SK-N-SH (cell line): ENCODE data around the gene DEPDC7. TPM values are rescaled to one million over a fixed set of nuclear protein-coding genes. Genes with fewer than 3 reads are reported as not detected.
A peak's percentile ranks its signal among the peaks of the same experiment; 100 is the strongest.
"Not testable (repeated sequence)": the region's sequence is repeated elsewhere in the genome, so short reads cannot be mapped to it uniquely, and the experiment has no call there.

Experiments
- CTCF ChIA-PET: fragments of 300-600, 350-600 bp; formaldehyde crosslinking; extraction: SDS; loops from one replicate; lab custom pipeline; 2021; lab: Yijun Ruan, JAX
- POLR2A ChIA-PET: fragments of 350-600 bp; sonication (Branson Sonifier 250); formaldehyde crosslinking; extraction: SDS; loops from one replicate; lab custom pipeline; 2020; ENCODE audit warnings: antibody characterized with exemption, inconsistent platforms; lab: Yijun Ruan, JAX
- DNase-seq: peaks from one replicate; pipeline ENCODE4 v3.0.0; 2012
- H2AFZ ChIP-seq: fragments of 200-600 bp; sonication (generic); 2 replicates; pipeline ENCODE4 v1.8.1; 2016; ENCODE audit warnings: antibody characterized with exemption, mild to moderate bottlenecking, low read depth
- H3F3A ChIP-seq: fragments of 200-600 bp; sonication (generic); replicated peaks from 2 replicates; pipeline ENCODE3; 2016; ENCODE audit warnings: antibody characterized with exemption, mild to moderate bottlenecking; ENCODE audit not compliant: insufficient read depth
- H3K27ac ChIP-seq, 2 experiments: fragments of 200-500 bp in 1 of 2; fragments of 200-600 bp in 1 of 2; sonication (Bioruptor generic) in 1 of 2; sonication (generic), shearing (Covaris generic) in 1 of 2; 2 replicates each; pipeline versions ENCODE4 v1.5.1 to v1.6.1; 2014 to 2016; ENCODE audit warnings: low read depth in 2 of 2, inconsistent platforms in 1 of 2, low read length in 1 of 2, mild to moderate bottlenecking in 1 of 2, mixed read lengths in 1 of 2
- H3K27me3 ChIP-seq: fragments of 200-600 bp; sonication (generic), shearing (Covaris generic); 2 replicates; pipeline ENCODE4 v1.6.1; 2016; ENCODE audit warnings: mixed run types; ENCODE audit not compliant: insufficient read depth
- H3K36me3 ChIP-seq, 2 experiments: fragments of 200-500 bp in 1 of 2; fragments of 200-600 bp in 1 of 2; sonication (Bioruptor generic) in 1 of 2; sonication (generic) in 1 of 2; replicated peaks in 1 of 2; 2 replicates each; pipeline versions ENCODE3 to v1.5.1; 2014 to 2016; ENCODE audit warnings: low read length in 1 of 2, mild to moderate bottlenecking in 1 of 2; ENCODE audit not compliant: insufficient read depth in 2 of 2, control insufficient read depth in 1 of 2
- H3K4me1 ChIP-seq, 2 experiments: fragments of 200-500 bp in 1 of 2; fragments of 200-600 bp in 1 of 2; sonication (Bioruptor generic) in 1 of 2; sonication (generic), shearing (Covaris generic) in 1 of 2; 2 replicates each; pipeline versions ENCODE4 v1.5.1 to v1.6.1; 2014 to 2016; ENCODE audit warnings: low read depth in 1 of 2, low read length in 1 of 2, mixed run types in 1 of 2; ENCODE audit not compliant: insufficient read depth in 2 of 2, control insufficient read depth in 1 of 2
- H3K4me2 ChIP-seq: fragments of 200-600 bp; sonication (generic), shearing (Covaris generic); 2 replicates; pipeline ENCODE4 v1.6.1; 2017; ENCODE audit warnings: mixed run types
- H3K4me3 ChIP-seq, 2 experiments: fragments of 200-500 bp in 1 of 2; fragments of 200-600 bp in 1 of 2; sonication (Bioruptor generic) in 1 of 2; sonication (generic), shearing (Covaris generic) in 1 of 2; 2 replicates each; pipeline versions ENCODE4 v1.5.1 to v1.8.1; 2014 to 2016; ENCODE audit warnings: low read depth in 2 of 2, inconsistent platforms in 1 of 2, low read length in 1 of 2, mild to moderate bottlenecking in 1 of 2, mixed read lengths in 1 of 2, moderate library complexity in 1 of 2
- H3K79me2 ChIP-seq: fragments of 200-600 bp; sonication (generic); 2 replicates; pipeline ENCODE4 v1.8.1; 2017; ENCODE audit warnings: mild to moderate bottlenecking; ENCODE audit not compliant: insufficient read depth
- H3K9ac ChIP-seq: fragments of 200-600 bp; sonication (generic); 2 replicates; pipeline ENCODE4 v1.6.1; 2017; ENCODE audit warnings: mixed run types
- H3K9me2 ChIP-seq: fragments of 200-600 bp; sonication (generic); 2 replicates; pipeline ENCODE4 v1.6.1; 2017; ENCODE audit warnings: mixed run types
- H3K9me3 ChIP-seq: fragments of 200-600 bp; sonication (generic); 2 replicates; pipeline ENCODE4 v1.6.1; 2017; ENCODE audit warnings: mixed run types, mild to moderate bottlenecking, moderate library complexity
- H4K20me1 ChIP-seq: fragments of 200-600 bp; sonication (generic); 2 replicates; pipeline ENCODE4 v1.6.1; 2017; ENCODE audit warnings: mild to moderate bottlenecking, mixed run types; ENCODE audit not compliant: insufficient read depth
- CHD2 ChIP-seq: fragments of 150-350 bp; IDR thresholded peaks from 2 replicates; pipeline ENCODE4 v1.6.1; 2018; ENCODE audit warnings: low read length; ENCODE audit not compliant: partially characterized antibody
- EP300 ChIP-seq, 2 experiments: IDR thresholded peaks; 2 replicates each; pipeline versions ENCODE4 v1.4.0 to v1.6.1; 2012; ENCODE audit warnings: borderline replicate concordance in 1 of 2, low read depth in 1 of 2, low read length in 1 of 2
- FOSL2 ChIP-seq: IDR thresholded peaks from 2 replicates; pipeline ENCODE4 v1.4.0; 2012; ENCODE audit warnings: low read depth, mild to moderate bottlenecking, moderate library complexity, borderline replicate concordance
- MEF2A ChIP-seq: IDR thresholded peaks from 2 replicates; pipeline ENCODE4 v1.4.0; 2012; ENCODE audit warnings: low read depth, borderline replicate concordance
- NRF1 ChIP-seq: IDR thresholded peaks from 2 replicates; pipeline ENCODE4 v1.6.1; 2012; ENCODE audit warnings: low read depth, mild to moderate bottlenecking, low read length
- POLR2AphosphoS5 ChIP-seq: IDR thresholded peaks from 2 replicates; pipeline ENCODE4 v1.6.1; 2012; ENCODE audit warnings: low read depth, low read length
- RAD21 ChIP-seq: IDR thresholded peaks from 2 replicates; pipeline ENCODE4 v1.6.1; 2012; ENCODE audit warnings: mild to moderate bottlenecking, low read length
- RCOR1 ChIP-seq: fragments of 150-350 bp; IDR thresholded peaks from 2 replicates; pipeline ENCODE4 v1.6.1; 2017; ENCODE audit warnings: antibody characterized with exemption, low read length
- RXRA ChIP-seq: IDR thresholded peaks from 2 replicates; pipeline ENCODE4 v1.4.0; 2012; ENCODE audit warnings: low read depth, mild to moderate bottlenecking, borderline replicate concordance
- SMC3 ChIP-seq: IDR thresholded peaks from 2 replicates; pipeline ENCODE4 v1.6.1; 2012; ENCODE audit warnings: low read depth, low read length, improper control_type of control experiment
- TCF12 ChIP-seq: IDR thresholded peaks from 2 replicates; pipeline ENCODE4 v1.4.0; 2012
- TEAD4 ChIP-seq: IDR thresholded peaks from 2 replicates; pipeline ENCODE4 v1.4.0; 2012; ENCODE audit warnings: mild to moderate bottlenecking, borderline replicate concordance; ENCODE audit not compliant: insufficient read depth
- WGBS: methylation state at CpG from one replicate; pipeline ENCODE4 v1.1.6; 2017; ENCODE audit warnings: low lambda C conversion rate; 5-methylcytosine and 5-hydroxymethylcytosine counted together
- polyA plus RNA-seq, 3 experiments: library from polyadenylated mRNA; depleted of rRNA; stranded (reverse); fragments of >200 nt; gene quantifications; 2 replicates each; pipeline ENCODE4 v1.2.3, GENCODE V29; 2012
- TF ChIP-seq, protein P1 (sequence below): IDR thresholded peaks from 2 replicates; pipeline ENCODE4 v1.4.0; 2012; ENCODE audit warnings: low read depth, borderline replicate concordance
- TF ChIP-seq, protein P2 (sequence below): IDR thresholded peaks from 2 replicates; pipeline ENCODE4; 2012
- TF ChIP-seq, protein P3 (sequence below): IDR thresholded peaks from 2 replicates; pipeline ENCODE4 v1.4.0; 2012; ENCODE audit warnings: low read depth, borderline replicate concordance

DEPDC7 gene
- polyA plus RNA-seq, 1 of the 3 experiments (the other 2 are of a cell fraction): 9.7 TPM

DNA sequence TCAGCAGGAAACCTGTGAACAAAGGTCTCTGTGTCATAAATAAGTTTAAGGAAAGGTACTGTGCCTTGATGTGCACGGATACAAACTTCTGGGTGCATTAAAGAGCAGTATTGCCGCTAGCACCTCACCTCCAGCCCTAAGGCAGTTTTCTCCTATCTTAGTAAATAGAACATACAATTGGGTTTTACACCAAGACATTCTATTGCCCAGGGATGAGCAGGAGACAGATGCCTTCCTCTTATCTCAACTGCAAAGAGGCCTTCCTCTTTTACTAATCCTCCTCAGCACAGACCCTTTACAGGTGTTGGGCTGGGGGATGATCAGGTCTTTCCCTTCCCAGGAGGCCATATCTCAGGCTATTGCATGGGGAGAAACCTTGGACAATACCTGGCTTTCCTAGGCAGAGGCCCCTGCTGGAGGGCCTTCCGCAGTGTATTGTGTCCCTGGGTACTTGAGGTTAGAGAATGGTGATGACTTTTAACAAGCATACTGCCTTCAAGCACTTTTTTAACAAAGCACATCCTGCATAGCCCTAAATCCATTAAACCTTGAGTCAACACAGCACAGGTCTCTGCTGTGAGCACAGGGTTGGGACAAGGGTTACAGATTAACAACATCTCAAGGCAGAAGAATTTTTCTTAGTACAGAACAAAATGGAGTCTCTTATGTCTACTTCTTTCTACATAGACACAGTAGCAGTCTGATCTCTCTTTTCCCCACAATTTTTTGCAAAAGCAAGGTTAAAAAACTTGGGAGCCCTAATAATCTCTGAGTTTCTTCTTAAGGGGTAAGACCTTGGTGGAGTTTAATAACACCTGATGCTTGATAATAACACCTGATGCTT is 34.1 kb downstream of the DEPDC7 start:
- H3K27me3 ChIP-seq, H3K4me3 ChIP-seq, CTCF ChIA-PET, H3K9ac ChIP-seq, H3K9me2 ChIP-seq, H3F3A ChIP-seq, H2AFZ ChIP-seq, H4K20me1 ChIP-seq, H3K4me2 ChIP-seq, POLR2A ChIA-PET, H3K9me3 ChIP-seq, H3K27ac ChIP-seq, DNase-seq: not testable (repeated sequence)
- H3K79me2 ChIP-seq: peaks cover 21% of the 10 kb centered on the region
- peaks cover 25 to 54% of the 10 kb centered on the region in 2 experiments for H3K36me3 ChIP-seq
- peaks cover 6 to 20% of the 10 kb centered on the region in 2 experiments; a peak in 3 of 4 replicates for H3K4me1 ChIP-seq
- WGBS: 85% methylated on average over 2 of the region's 3 CpGs

DNA sequence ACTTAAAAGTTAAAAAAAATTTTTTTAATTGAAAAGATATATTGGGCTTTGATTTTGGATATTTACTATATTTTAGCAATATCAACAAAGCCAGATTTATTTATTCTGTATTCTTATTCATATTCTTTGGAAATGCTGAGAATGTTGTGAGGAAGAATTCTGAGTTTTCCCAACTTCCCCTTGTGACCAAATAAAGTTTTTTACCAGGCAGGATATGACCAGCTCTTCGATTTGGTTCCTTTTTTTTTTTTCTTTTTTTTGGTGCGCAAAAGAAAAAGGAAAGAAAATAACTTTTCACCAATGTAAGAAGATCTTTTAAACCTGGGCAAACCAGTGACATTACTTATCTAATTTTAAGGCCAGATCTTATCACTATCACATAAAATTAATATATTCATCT is 36.6 kb downstream of the DEPDC7 start:
- CTCF ChIA-PET: interaction anchor here (2.5 to 5.2 kb wide), 2 partner anchors 13 kb away, joined by 8 to 36 read pairs; partner anchors contain the start of gene TCP11L1

DNA sequence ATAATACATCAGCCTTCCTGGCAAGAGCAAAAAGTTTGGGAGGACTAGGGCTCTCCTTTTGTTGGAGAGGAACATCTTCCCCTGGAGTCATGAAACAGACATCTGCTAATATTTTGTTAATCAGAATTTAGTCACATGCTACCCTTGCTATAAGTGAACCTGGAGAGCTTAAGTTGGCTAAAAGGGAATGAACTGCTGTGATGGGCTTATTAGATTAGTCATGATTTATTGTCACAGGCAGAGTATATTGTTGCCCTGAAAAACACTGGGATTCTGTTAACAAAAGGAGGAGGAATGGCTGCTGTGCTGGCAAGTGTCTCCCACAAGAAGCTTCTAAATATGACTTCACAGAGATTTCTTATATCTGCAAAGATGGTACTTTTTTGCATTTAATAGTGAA is 39.7 kb downstream of the DEPDC7 start:
- CTCF ChIA-PET: interaction anchor here (0.7 to 5.2 kb wide), 3 partner anchors 9 to 140 kb away, joined by 3 to 36 read pairs (median 3); no protein-coding TSS in a partner anchor
- POLR2A ChIA-PET: interaction anchor here (1.3 kb wide), 1 partner anchor 16 kb away, joined by 11 read pairs; the partner anchor contains the start of gene TCP11L1

More for the DNA sequence above, 36.6 kb downstream of the DEPDC7 start:
- H3F3A ChIP-seq: peaks cover 5% of the 10 kb centered on the region
- no peaks in the 10 kb centered on the region for H3K27me3 ChIP-seq
- no peak overlapping the region for H3K4me3 ChIP-seq
- H3K36me3 ChIP-seq: peaks cover 12 to 33% of the 10 kb centered on the region in 2 experiments
- 95% methylated on average over 2 of the region's 2 CpGs for WGBS
- no peak for TF ChIP-seq NRF1
- no peak for TF ChIP-seq RAD21
- no peak for TF ChIP-seq CHD2
- no peak for TF ChIP-seq POLR2AphosphoS5
- TF ChIP-seq MEF2A: no peak
- TF ChIP-seq RCOR1: no peak
- H2AFZ ChIP-seq: no peak overlapping the region
- H3K79me2 ChIP-seq: peaks cover 18% of the 10 kb centered on the region
- DNase-seq: no peak
- H3K9me2 ChIP-seq: no peaks in the 10 kb centered on the region
- no peak overlapping the region for H3K4me2 ChIP-seq
- H3K4me1 ChIP-seq: peaks cover 14 to 31% of the 10 kb centered on the region in 2 experiments; a peak in 3 of 4 replicates
- no peaks in the 10 kb centered on the region for H4K20me1 ChIP-seq
- H3K9me3 ChIP-seq: no peaks in the 10 kb centered on the region
- no peak overlapping the region for H3K9ac ChIP-seq
- POLR2A ChIA-PET: no interaction called here
- H3K27ac ChIP-seq: no peak overlapping the region

More for the DNA sequence above, 39.7 kb downstream of the DEPDC7 start:
- Histone ChIP-seq H3K79me2 (peaks cover 18% of the 10 kb centered on the region), H3K27me3 (no peaks in the 10 kb centered on the region), H2AFZ (no peak overlapping the region), H3K36me3 (peaks cover 15 to 45% of the 10 kb centered on the region in 2 experiments), H3K4me3 (no peak overlapping the region), H3F3A (peaks cover 13% of the 10 kb centered on the region), H3K4me2 (no peak overlapping the region), H4K20me1 (no peaks in the 10 kb centered on the region), H3K9me2 (no peaks in the 10 kb centered on the region), H3K27ac (peak overlapping the region in 1 of 2 experiments; percentile 78; a peak in 3 of 4 replicates), H3K9ac (no peak overlapping the region), H3K9me3 (no peaks in the 10 kb centered on the region), H3K4me1 (peaks cover 19 to 62% of the 10 kb centered on the region in 2 experiments; a peak in 3 of 4 replicates)
- TF ChIP-seq TEAD4: no peak
- peak; percentile 44; the same call in 1 of the 2 replicates for TF ChIP-seq TCF12
- TF ChIP-seq RXRA: no peak
- TF ChIP-seq, protein P1, sequence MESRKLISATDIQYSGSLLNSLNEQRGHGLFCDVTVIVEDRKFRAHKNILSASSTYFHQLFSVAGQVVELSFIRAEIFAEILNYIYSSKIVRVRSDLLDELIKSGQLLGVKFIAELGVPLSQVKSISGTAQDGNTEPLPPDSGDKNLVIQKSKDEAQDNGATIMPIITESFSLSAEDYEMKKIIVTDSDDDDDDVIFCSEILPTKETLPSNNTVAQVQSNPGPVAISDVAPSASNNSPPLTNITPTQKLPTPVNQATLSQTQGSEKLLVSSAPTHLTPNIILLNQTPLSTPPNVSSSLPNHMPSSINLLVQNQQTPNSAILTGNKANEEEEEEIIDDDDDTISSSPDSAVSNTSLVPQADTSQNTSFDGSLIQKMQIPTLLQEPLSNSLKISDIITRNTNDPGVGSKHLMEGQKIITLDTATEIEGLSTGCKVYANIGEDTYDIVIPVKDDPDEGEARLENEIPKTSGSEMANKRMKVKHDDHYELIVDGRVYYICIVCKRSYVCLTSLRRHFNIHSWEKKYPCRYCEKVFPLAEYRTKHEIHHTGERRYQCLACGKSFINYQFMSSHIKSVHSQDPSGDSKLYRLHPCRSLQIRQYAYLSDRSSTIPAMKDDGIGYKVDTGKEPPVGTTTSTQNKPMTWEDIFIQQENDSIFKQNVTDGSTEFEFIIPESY: no peak
- TF ChIP-seq SMC3: no peak
- peak in 1 of 2 experiments; percentile 63; a peak in 2 of 4 replicates for TF ChIP-seq EP300 (IDR thresholded peaks at IDR 0.05; ENCODE audit: borderline replicate concordance in 1 of 2, low read depth in 1 of 2, low read length in 1 of 2)
- TF ChIP-seq, protein P2, sequence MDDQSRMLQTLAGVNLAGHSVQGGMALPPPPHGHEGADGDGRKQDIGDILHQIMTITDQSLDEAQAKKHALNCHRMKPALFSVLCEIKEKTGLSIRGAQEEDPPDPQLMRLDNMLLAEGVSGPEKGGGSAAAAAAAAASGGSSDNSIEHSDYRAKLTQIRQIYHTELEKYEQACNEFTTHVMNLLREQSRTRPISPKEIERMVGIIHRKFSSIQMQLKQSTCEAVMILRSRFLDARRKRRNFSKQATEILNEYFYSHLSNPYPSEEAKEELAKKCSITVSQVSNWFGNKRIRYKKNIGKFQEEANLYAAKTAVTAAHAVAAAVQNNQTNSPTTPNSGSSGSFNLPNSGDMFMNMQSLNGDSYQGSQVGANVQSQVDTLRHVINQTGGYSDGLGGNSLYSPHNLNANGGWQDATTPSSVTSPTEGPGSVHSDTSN: peak; percentile 65
- TF ChIP-seq, protein P3, sequence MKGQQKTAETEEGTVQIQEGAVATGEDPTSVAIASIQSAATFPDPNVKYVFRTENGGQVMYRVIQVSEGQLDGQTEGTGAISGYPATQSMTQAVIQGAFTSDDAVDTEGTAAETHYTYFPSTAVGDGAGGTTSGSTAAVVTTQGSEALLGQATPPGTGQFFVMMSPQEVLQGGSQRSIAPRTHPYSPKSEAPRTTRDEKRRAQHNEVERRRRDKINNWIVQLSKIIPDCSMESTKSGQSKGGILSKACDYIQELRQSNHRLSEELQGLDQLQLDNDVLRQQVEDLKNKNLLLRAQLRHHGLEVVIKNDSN: peak; percentile 8; the same call in 1 of the 2 replicates
- TF ChIP-seq FOSL2: no peak
- peak; percentile 66 for TF ChIP-seq CHD2
- peak; percentile 53 for DNase-seq
